Esophagus muscularis mucosa (tissue), 4 donors: ENCODE results near the gene SMIM35. TPM values are rescaled to one million over a fixed set of nuclear protein-coding genes. Genes with fewer than 3 reads are reported as not detected.
A peak's percentile ranks its signal among the peaks of the same experiment; 100 is the strongest.

ENCODE experiments used
- DNase-seq: peaks from one replicate; pipeline ENCODE4 v3.0.0-alpha.2; 2017; ENCODE audit errors: extremely low spot score
- H3K27ac ChIP-seq, 4 donors: fragments of 200-600 bp; sonication (generic); replicated peaks in 1 of 4; 1 replicate in 3 of 4; 2 replicates in 1 of 4; pipeline ENCODE4 v1.5.1; 2016 to 2019; ENCODE audit warnings: mild to moderate bottlenecking in 1 of 4
- H3K27me3 ChIP-seq, 4 donors: fragments of 200-600 bp; sonication (generic); one replicate each; pipeline versions ENCODE4 v1.5.1 to v1.6.0; 2016 to 2019
- H3K36me3 ChIP-seq, 4 donors: fragments of 200-600 bp; sonication (generic); one replicate each; pipeline ENCODE4 v1.5.1; 2016 to 2019
- H3K4me1 ChIP-seq, 4 donors: fragments of 200-600 bp; sonication (generic); one replicate each; pipeline ENCODE4 v1.5.1; 2016 to 2019
- H3K4me3 ChIP-seq, 4 donors: fragments of 200-600 bp; sonication (generic); 1 replicate in 2 of 4; 2 replicates in 2 of 4; pipeline ENCODE4 v1.5.1; 2016 to 2019; ENCODE audit warnings: mild to moderate bottlenecking in 4 of 4, moderate library complexity in 1 of 4
- H3K9me3 ChIP-seq, 4 donors: fragments of 200-600 bp; sonication (generic); 1 replicate in 3 of 4; 2 replicates in 1 of 4; pipeline ENCODE4 v1.5.1; 2016 to 2019
- CTCF ChIP-seq, 3 experiments: fragments of 200-600 bp in 2 of 3; fragments of 450-650 bp in 1 of 3; sonication (generic) in 2 of 3; IDR thresholded peaks; one replicate each; pipeline ENCODE4 v1.5.1; 2017 to 2019; ENCODE audit warnings: antibody characterized with exemption in 3 of 3, mild to moderate bottlenecking in 2 of 3, moderate library complexity in 1 of 3
- EP300 ChIP-seq: sonication (generic); formaldehyde crosslinking; IDR thresholded peaks from one replicate; pipeline ENCODE4 v1.6.1; 2017; ENCODE audit warnings: antibody characterized with exemption
- POLR2A ChIP-seq: fragments of 450-650 bp; IDR thresholded peaks from one replicate; pipeline ENCODE4 v1.6.1; 2017; ENCODE audit warnings: antibody characterized with exemption, moderate library complexity, mild to moderate bottlenecking, low read depth
- POLR2AphosphoS5 ChIP-seq, 2 donors: sonication (generic); formaldehyde crosslinking; IDR thresholded peaks; one replicate each; pipeline ENCODE4 v1.6.1; 2017; ENCODE audit warnings: antibody characterized with exemption in 2 of 2
- WGBS: methylation state at CpG from one replicate; pipeline ENCODE4 v1.1.5; 2018; 5-methylcytosine and 5-hydroxymethylcytosine counted together
- intact Hi-C: fragments of 100-400 bp; cut with DNase I; formaldehyde crosslinking; loops from one replicate; pipeline ENCODE4 v1.15.1; 2023
- total RNA-seq, 4 donors: library from RNA; depleted of rRNA; stranded (reverse); fragments of >200 nt; gene quantifications; one replicate each; pipeline versions ENCODE4 v1.1.0 to v1.2.1, GENCODE V29; 2016

SMIM35 gene
- total RNA-seq, 4 donors from 2014 or later, result not detected

GRCh38 chr11:118054712-118055640, 31.8 kb downstream of the SMIM35 start:
- peak; percentile 82 for DNase-seq
- no peaks in the 10 kb centered on the region for H3K9me3 ChIP-seq
- H3K27ac ChIP-seq, result no peak overlapping the region
- intact Hi-C loops, result loop anchor here (5.0 to 10.0 kb wide), 2 partner anchors 210 to 248 kb away; no protein-coding TSS in a partner anchor
- H3K27me3 ChIP-seq, result no peaks in the 10 kb centered on the region
- WGBS, result 85% methylated on average over 12 of the region's 12 CpGs
- no peak overlapping the region for H3K4me3 ChIP-seq
- no peaks in the 10 kb centered on the region for H3K36me3 ChIP-seq
- TF ChIP-seq POLR2A (no peak), POLR2AphosphoS5 (IDR thresholded peaks at IDR 0.05) (no peak), EP300 (no peak), CTCF (IDR thresholded peaks at IDR 0.05) (no peak)
- peaks cover 0 to 3% (median 0%) of the 10 kb centered on the region in 4 donors for H3K4me1 ChIP-seq

- no peak overlapping the region for H3K4me3 ChIP-seq
- peak; percentile 86 for DNase-seq
- intact Hi-C loops, result loop anchor here (5.0 to 10.0 kb wide), 2 partner anchors 208 to 245 kb away; no protein-coding TSS in a partner anchor
- WGBS, result 76% methylated on average over 7 of the region's 13 CpGs
- peaks cover 0 to under 1% (median 0%) of the 10 kb centered on the region in 4 donors for H3K27me3 ChIP-seq
- H3K36me3 ChIP-seq, result no peaks in the 10 kb centered on the region
- no peak overlapping the region for H3K27ac ChIP-seq
- peaks cover 0 to 3% (median 0%) of the 10 kb centered on the region in 4 donors for H3K4me1 ChIP-seq
- H3K9me3 ChIP-seq, result no peaks in the 10 kb centered on the region
- TF ChIP-seq POLR2AphosphoS5 (IDR thresholded peaks at IDR 0.05), result no peak
- no peak for TF ChIP-seq CTCF (IDR thresholded peaks at IDR 0.05)
- no peak for TF ChIP-seq POLR2A
- TF ChIP-seq EP300, result no peak
These were observed 34.1 kb downstream of the SMIM35 start for GRCh38 chr11:118052581-118053206.

GRCh38 chr11:118051611-118052461, 34.9 kb downstream of the SMIM35 start:
- intact Hi-C loops, result loop anchor here (5.0 to 10.0 kb wide), 2 partner anchors 207 to 245 kb away; no protein-coding TSS in a partner anchor
- Histone ChIP-seq H3K4me3 (no peak overlapping the region), H3K27ac (no peak overlapping the region), H3K36me3 (no peaks in the 10 kb centered on the region), H3K27me3 (peaks cover 0 to 5% (median 0%) of the 10 kb centered on the region in 4 donors), H3K4me1 (peaks cover 0 to 3% (median 0%) of the 10 kb centered on the region in 4 donors), H3K9me3 (no peaks in the 10 kb centered on the region)
- WGBS, result 62% methylated on average over 16 of the region's 16 CpGs
- peak; percentile 66 for DNase-seq
- TF ChIP-seq EP300 (no peak), POLR2AphosphoS5 (IDR thresholded peaks at IDR 0.05) (no peak), CTCF (IDR thresholded peaks at IDR 0.05) (no peak), POLR2A (no peak)

- 81% methylated on average over 7 of the region's 7 CpGs for WGBS
- peak; percentile 89 for DNase-seq
- Histone ChIP-seq H3K27me3 (peaks cover 0 to 5% (median 0%) of the 10 kb centered on the region in 4 donors), H3K4me1 (peaks cover 0 to 3% (median 0%) of the 10 kb centered on the region in 4 donors), H3K9me3 (no peaks in the 10 kb centered on the region), H3K27ac (no peak overlapping the region), H3K4me3 (no peak overlapping the region), H3K36me3 (no peaks in the 10 kb centered on the region)
- intact Hi-C loops, result loop anchor here (5.0 to 10.0 kb wide), 2 partner anchors 206 to 244 kb away; no protein-coding TSS in a partner anchor
- TF ChIP-seq EP300 (no peak), CTCF (IDR thresholded peaks at IDR 0.05) (no peak), POLR2A (no peak), POLR2AphosphoS5 (IDR thresholded peaks at IDR 0.05) (no peak)
These were observed 35.6 kb downstream of the SMIM35 start for GRCh38 chr11:118051136-118051610.
